HepG2 (cell line): ENCODE data around the gene SNAP25. TPM values are rescaled to one million over a fixed set of nuclear protein-coding genes. Genes with fewer than 3 reads are reported as not detected.
A peak's percentile ranks its signal among the peaks of the same experiment; 100 is the strongest.

Experiments
- ATAC-seq: fragments of 200-7000 bp; cut with Tn5 transposase; 3 replicates; pipeline ENCODE4 v1.9.1; 2020; ENCODE audit warnings: mild to moderate bottlenecking, moderate library complexity
- BruUV-seq: library from RNA; stranded (reverse); fragments of 400-500 nt; replicated peaks from 2 replicates; lab custom pipeline; 2021; lab: Mats Ljungman, UMichigan
- CTCF ChIA-PET: fragments of 300-600 bp; formaldehyde crosslinking; extraction: SDS; loops from one replicate; lab custom pipeline; 2021; ENCODE audit warnings: low total read pairs, inconsistent platforms, low intra/inter-chr PET ratio; lab: Yijun Ruan, JAX
- POLR2A ChIA-PET: fragments of 350-600 bp; sonication (Branson Sonifier 250); formaldehyde crosslinking; loops from one replicate; lab custom pipeline; 2020; ENCODE audit warnings: antibody characterized with exemption, inconsistent platforms; lab: Yijun Ruan, JAX
- DNase-seq: peaks from one replicate; pipeline ENCODE4 v3.0.0-alpha.2; 2015; ENCODE audit warnings: low spot score
- FAIRE-seq: peaks from 3 replicates; lab custom pipeline; 2011; peaks lifted over from hg19 to GRCh38; lab: Jason Lieb, UNC
- H2AFZ ChIP-seq: one replicate; pipeline ENCODE4 v1.6.1; 2011; ENCODE audit warnings: low read length, inconsistent platforms
- H3K27ac ChIP-seq: fragments of 300-600 bp; 3 replicates; pipeline ENCODE4 v1.8.0; 2011; ENCODE audit warnings: mixed run types, mild to moderate bottlenecking, mixed read lengths, low read length, inconsistent platforms; ENCODE audit not compliant: insufficient read depth; ENCODE audit errors: extremely low read length
- H3K27me3 ChIP-seq, 2 experiments: fragments of 200-600 bp in 1 of 2; 2 replicates in 1 of 2; 3 replicates in 1 of 2; pipeline versions ENCODE4 v1.6.0 to v1.8.0; 2011; ENCODE audit warnings: low read length in 2 of 2, mild to moderate bottlenecking in 2 of 2, moderate library complexity in 2 of 2, inconsistent platforms in 1 of 2; ENCODE audit not compliant: insufficient read depth in 2 of 2, control insufficient read depth in 1 of 2
- H3K36me3 ChIP-seq, 2 experiments: fragments of 200-600 bp in 1 of 2; replicated peaks in 1 of 2; 2 replicates in 1 of 2; 3 replicates in 1 of 2; pipeline versions ENCODE4 v1.5.1 to v1.8.0; 2011; ENCODE audit warnings: low read length in 2 of 2, inconsistent platforms in 1 of 2; ENCODE audit not compliant: insufficient read depth in 2 of 2, control insufficient read depth in 1 of 2
- H3K4me1 ChIP-seq: 2 replicates; pipeline ENCODE4 v1.5.1; 2012; ENCODE audit warnings: low read length, inconsistent platforms; ENCODE audit not compliant: insufficient read depth
- H3K4me2 ChIP-seq: 2 replicates; pipeline ENCODE4 v1.6.0; 2011; ENCODE audit warnings: low read depth, low read length, inconsistent platforms
- H3K4me3 ChIP-seq, 3 experiments: fragments of 200-600 bp in 1 of 3; sonication (generic), shearing (Covaris generic) in 1 of 3; replicated peaks in 1 of 3; 2 replicates each; pipeline ENCODE4 v1.5.1; 2011 to 2016; ENCODE audit warnings: low read length in 3 of 3, inconsistent platforms in 2 of 3, low read depth in 2 of 3, mild to moderate bottlenecking in 2 of 3, control low read depth in 1 of 3, mixed read lengths in 1 of 3; ENCODE audit not compliant: insufficient read depth in 1 of 3
- H3K79me2 ChIP-seq: one replicate; pipeline ENCODE4 v1.6.1; 2011; ENCODE audit warnings: low read length, inconsistent platforms; ENCODE audit not compliant: insufficient read depth
- H3K9ac ChIP-seq: 2 replicates; pipeline ENCODE4 v1.6.0; 2011; ENCODE audit warnings: mild to moderate bottlenecking, low read depth, low read length, inconsistent platforms; ENCODE audit not compliant: insufficient read depth
- H3K9me3 ChIP-seq: 2 replicates; pipeline ENCODE4 v1.5.1; 2012; ENCODE audit warnings: mild to moderate bottlenecking, low read length
- H4K20me1 ChIP-seq: 2 replicates; pipeline ENCODE4 v1.6.0; 2011; ENCODE audit warnings: inconsistent platforms, mild to moderate bottlenecking, low read length, moderate library complexity; ENCODE audit not compliant: insufficient read depth
- ELF1 ChIP-seq: sonication (generic); formaldehyde crosslinking; IDR thresholded peaks from 2 replicates; pipeline ENCODE4 v1.4.0; 2020; ENCODE audit warnings: missing genetic modification reagents
- FOXA1 ChIP-seq, 2 experiments: fragments of 450-650 bp in 1 of 2; sonication (generic) in 1 of 2; formaldehyde crosslinking in 1 of 2; IDR thresholded peaks; 2 replicates each; pipeline versions ENCODE4 v1.4.0 to v1.6.1; 2016 to 2020; ENCODE audit warnings: missing genetic modification reagents in 1 of 2
- GATAD1 ChIP-seq: IDR thresholded peaks from 2 replicates; pipeline ENCODE4 v1.6.1; 2016; ENCODE audit warnings: missing genetic modification reagents, missing compliant biosample characterization
- HIVEP1 ChIP-seq: sonication (generic); formaldehyde crosslinking; IDR thresholded peaks from 2 replicates; pipeline ENCODE4 v1.4.0; 2020; ENCODE audit warnings: mild to moderate bottlenecking, missing genetic modification reagents
- JUND ChIP-seq: sonication (generic); formaldehyde crosslinking; IDR thresholded peaks from 2 replicates; pipeline ENCODE4 v1.8.0; 2022; ENCODE audit warnings: mild to moderate bottlenecking, missing genetic modification reagents
- LCORL ChIP-seq, 2 experiments: fragments of 450-650 bp in 1 of 2; sonication (generic) in 1 of 2; formaldehyde crosslinking in 1 of 2; IDR thresholded peaks; 2 replicates each; pipeline versions ENCODE4 v1.5.0 to v1.6.1; 2017 to 2020; ENCODE audit warnings: antibody characterized with exemption in 1 of 2, missing genetic modification reagents in 1 of 2
- MAFF ChIP-seq: IDR thresholded peaks from 2 replicates; pipeline ENCODE4 v1.6.1; 2011; ENCODE audit warnings: low read depth, low read length, improper control_type of control experiment
- RAD21 ChIP-seq: fragments of 450-650 bp; formaldehyde crosslinking; IDR thresholded peaks from 2 replicates; pipeline ENCODE4 v1.5.0; 2020; ENCODE audit warnings: mild to moderate bottlenecking
- REPIN1 ChIP-seq: sonication (generic); formaldehyde crosslinking; IDR thresholded peaks from 2 replicates; pipeline ENCODE4 v1.8.0; 2022; ENCODE audit warnings: missing genetic modification reagents, low read depth, mild to moderate bottlenecking, borderline replicate concordance
- RXRB ChIP-seq: IDR thresholded peaks from 2 replicates; pipeline ENCODE4 v1.6.1; 2016; ENCODE audit warnings: borderline replicate concordance, missing genetic modification reagents, missing compliant biosample characterization
- SCMH1 ChIP-seq: sonication (generic); formaldehyde crosslinking; IDR thresholded peaks from 2 replicates; pipeline ENCODE4 v1.9.0; 2021; ENCODE audit warnings: missing genetic modification reagents, mild to moderate bottlenecking, borderline replicate concordance
- SYNCRIP ChIP-seq: fragments of 200-400 bp; formaldehyde crosslinking; IDR thresholded peaks from 2 replicates; pipeline ENCODE4 v1.6.1; 2018; ENCODE audit warnings: mild to moderate bottlenecking, low read depth, low read length; ENCODE audit not compliant: insufficient read depth
- TBX2 ChIP-seq: sonication (generic); formaldehyde crosslinking; IDR thresholded peaks from 2 replicates; pipeline ENCODE4 v1.5.0; 2020; ENCODE audit warnings: missing genetic modification reagents, mild to moderate bottlenecking, borderline replicate concordance
- TMF1 ChIP-seq: sonication (generic); formaldehyde crosslinking; IDR thresholded peaks from 2 replicates; pipeline ENCODE4 v1.8.1; 2022; ENCODE audit warnings: low read depth, missing genetic modification reagents
- TOPORS ChIP-seq: sonication (generic); formaldehyde crosslinking; IDR thresholded peaks from 2 replicates; pipeline ENCODE4 v1.8.0; 2023; ENCODE audit warnings: mild to moderate bottlenecking, missing genetic modification reagents
- XRCC5 ChIP-seq: fragments of 200-400 bp; formaldehyde crosslinking; optimal IDR thresholded peaks from 2 replicates; pipeline ENCODE3; 2017; ENCODE audit warnings: mild to moderate bottlenecking, low read length
- ZMYM4 ChIP-seq: sonication (generic); formaldehyde crosslinking; IDR thresholded peaks from 2 replicates; pipeline ENCODE4 v1.8.1; 2023; ENCODE audit warnings: mild to moderate bottlenecking, missing genetic modification reagents
- ZNF550 ChIP-seq: sonication (generic); formaldehyde crosslinking; IDR thresholded peaks from 2 replicates; pipeline ENCODE4 v1.4.0; 2020; ENCODE audit warnings: mild to moderate bottlenecking, missing genetic modification reagents, borderline replicate concordance
- ZNF607 ChIP-seq: sonication (generic); formaldehyde crosslinking; IDR thresholded peaks from 2 replicates; pipeline ENCODE4 v1.5.1; 2020; ENCODE audit warnings: missing genetic modification reagents, mild to moderate bottlenecking, borderline replicate concordance
- ZNF709 ChIP-seq: sonication (generic); formaldehyde crosslinking; IDR thresholded peaks from 2 replicates; pipeline ENCODE4 v1.5.0; 2020; ENCODE audit warnings: mild to moderate bottlenecking, missing genetic modification reagents
- WGBS: methylation state at CpG from one replicate; pipeline ENCODE4 v1.1.6; 2017; ENCODE audit warnings: low lambda C conversion rate; 5-methylcytosine and 5-hydroxymethylcytosine counted together
- in situ Hi-C: cut with HindIII; loops from 2 replicates; pipeline ENCODE4 v1.10.0; 2017; ENCODE audit warnings: low pct_unique_long_range_greater_than_20kb; ENCODE audit not compliant: extremely low pct_ligation_motif_present
- intact Hi-C: fragments of 100-400 bp; cut with micrococcal nuclease; formaldehyde crosslinking; loops from one replicate; pipeline ENCODE4 v1.10.0; 2022; ENCODE audit not compliant: unreplicated experiment
- polyA plus RNA-seq, 8 experiments: library from polyadenylated mRNA; depleted of rRNA in 3 of 8; stranded (reverse) in 7 of 8; unstranded in 1 of 8; fragments of >200 nt; fragmentation: Illumina TruSeq in 4 of 8; extraction: Trizol in 4 of 8; gene quantifications; 2 replicates each; pipeline versions ENCODE4 v1.2.1 to v1.2.3, GENCODE V29; 2011 to 2016; ENCODE audit warnings: low read depth in 4 of 8, missing spikeins in 1 of 8, mixed read lengths in 1 of 8; ENCODE audit not compliant: insufficient read depth in 1 of 8
- total RNA-seq, 5 experiments: library from RNA; depleted of rRNA; stranded (reverse); fragments of >200 nt; fragmentation: Illumina TruSeq; extraction: Trizol; gene quantifications; 2 replicates each; pipeline ENCODE4 v1.2.3, GENCODE V29; 2016; ENCODE audit warnings: low read depth in 1 of 5
- TF ChIP-seq, protein P1 (sequence below): sonication (generic); formaldehyde crosslinking; IDR thresholded peaks from 2 replicates; pipeline ENCODE4 v1.5.1; 2020; ENCODE audit warnings: mild to moderate bottlenecking, moderate library complexity, missing genetic modification reagents
- TF ChIP-seq, protein P2 (sequence below): sonication (generic); formaldehyde crosslinking; IDR thresholded peaks from 2 replicates; pipeline ENCODE4 v1.8.1; 2023; ENCODE audit warnings: mild to moderate bottlenecking, missing genetic modification reagents

Gene SNAP25
- total and polyA plus RNA-seq, 2 of the 13 experiments (the other 11 are each of a cell fraction or from before 2014, with no cell fraction given), result not detected

DNA sequence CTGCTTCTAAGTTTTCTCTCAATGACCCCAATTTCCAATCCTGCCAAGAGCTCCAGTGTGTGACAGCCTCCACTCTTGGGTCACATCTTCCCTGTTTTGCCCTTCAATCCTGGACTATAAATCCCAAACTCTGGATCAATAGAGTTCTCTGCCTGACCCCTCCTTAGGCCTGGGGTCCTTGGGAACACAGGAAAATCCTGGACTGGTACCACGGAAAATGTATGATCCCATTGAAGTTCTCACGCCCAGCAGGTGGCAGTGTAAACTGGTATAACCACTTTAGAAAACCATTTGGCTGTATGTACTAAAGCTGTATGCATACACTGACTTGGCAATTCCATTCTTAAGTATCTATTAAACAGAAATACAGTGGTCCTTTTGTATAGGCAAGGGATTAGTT, 98.0 kb downstream of the SNAP25 start:
- ATAC-seq (peak; percentile 95), DNase-seq (peak; percentile 78), FAIRE-seq (peak; percentile 96)
- H4K20me1 ChIP-seq, result no peaks in the 10 kb centered on the region
- no peaks in the 10 kb centered on the region for H3K9me3 ChIP-seq
- H2AFZ ChIP-seq, result no peak overlapping the region
- H3K79me2 ChIP-seq, result no peaks in the 10 kb centered on the region
- no peak overlapping the region for H3K4me2 ChIP-seq
- ChIA-PET CTCF (interaction anchor here (0.7 to 2.9 kb wide), 10 partner anchors 65 to 1228 kb away, joined by 3 to 59 read pairs (median 4); no protein-coding TSS in a partner anchor), POLR2A (interaction anchor here (0.8 to 3.6 kb wide), 5 partner anchors 66 to 118 kb away, joined by 3 to 26 read pairs (median 3); partner anchors contain the start of genes MKKS and SLX4IP)
- H3K27ac ChIP-seq, result no peak overlapping the region
- no peak overlapping the region for H3K9ac ChIP-seq
- no peaks in the 10 kb centered on the region for H3K27me3 ChIP-seq
- no TSS peak for BruUV-seq
- no peaks in the 10 kb centered on the region for H3K36me3 ChIP-seq
- in situ Hi-C loops, result loop anchor here (5.0 to 10.0 kb wide), 2 partner anchors 111 to 1228 kb away; no protein-coding TSS in a partner anchor
- H3K4me3 ChIP-seq, result no peak overlapping the region
- intact Hi-C loops, result loop anchor here (1.0 to 5.0 kb wide), 8 partner anchors 56 to 1226 kb away; no protein-coding TSS in a partner anchor
- 2% methylated on average over 2 of the region's 2 CpGs for WGBS
- peaks cover 24% of the 10 kb centered on the region for H3K4me1 ChIP-seq
- TF ChIP-seq ZMYM4 (CRISPR knock-in tag) (peak; percentile 34; the same call in 1 of the 2 replicates), ZNF550 (CRISPR knock-in tag) (no peak), REPIN1 (CRISPR knock-in tag) (peak; percentile 86; the same call in 1 of the 2 replicates), TMF1 (no peak), JUND (CRISPR knock-in tag) (peak; percentile 28; the same call in 1 of the 2 replicates), SYNCRIP (no peak), TOPORS (CRISPR knock-in tag) (peak; percentile 74; the same call in 1 of the 2 replicates), ZNF607 (CRISPR knock-in tag) (no peak), ZNF709 (CRISPR knock-in tag) (no peak), ELF1 (0 out of 2 replicates have a peak, but pooled peaks have one; percentile 15), XRCC5 (peak; percentile 63), RAD21 (CRISPR knock-in tag) (peak; percentile 95), FOXA1 (IDR thresholded peaks at IDR 0.05) (no peak), FOXA1 (CRISPR knock-in tag; IDR thresholded peaks at IDR 0.05) (peak; percentile 30; the same call in 1 of the 2 replicates), RXRB (CRISPR knock-in tag) (peak; percentile 53; the same call in 1 of the 2 replicates), SCMH1 (CRISPR knock-in tag) (no peak), MAFF (0 out of 2 replicates have a peak, but pooled peaks have one; percentile 8), TBX2 (CRISPR knock-in tag) (0 out of 2 replicates have a peak, but pooled peaks have one; percentile 36), GATAD1 (CRISPR knock-in tag) (peak; percentile 55; the same call in 1 of the 2 replicates), LCORL (IDR thresholded peaks at IDR 0.05) (no peak), LCORL (CRISPR knock-in tag; IDR thresholded peaks at IDR 0.05) (0 out of 2 replicates have a peak, but pooled peaks have one; percentile 10), HIVEP1 (no peak)
- TF ChIP-seq, protein P1, sequence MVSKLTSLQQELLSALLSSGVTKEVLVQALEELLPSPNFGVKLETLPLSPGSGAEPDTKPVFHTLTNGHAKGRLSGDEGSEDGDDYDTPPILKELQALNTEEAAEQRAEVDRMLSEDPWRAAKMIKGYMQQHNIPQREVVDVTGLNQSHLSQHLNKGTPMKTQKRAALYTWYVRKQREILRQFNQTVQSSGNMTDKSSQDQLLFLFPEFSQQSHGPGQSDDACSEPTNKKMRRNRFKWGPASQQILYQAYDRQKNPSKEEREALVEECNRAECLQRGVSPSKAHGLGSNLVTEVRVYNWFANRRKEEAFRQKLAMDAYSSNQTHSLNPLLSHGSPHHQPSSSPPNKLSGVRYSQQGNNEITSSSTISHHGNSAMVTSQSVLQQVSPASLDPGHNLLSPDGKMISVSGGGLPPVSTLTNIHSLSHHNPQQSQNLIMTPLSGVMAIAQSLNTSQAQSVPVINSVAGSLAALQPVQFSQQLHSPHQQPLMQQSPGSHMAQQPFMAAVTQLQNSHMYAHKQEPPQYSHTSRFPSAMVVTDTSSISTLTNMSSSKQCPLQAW (CRISPR knock-in tag), result 0 out of 2 replicates have a peak, but pooled peaks have one; percentile 39
- TF ChIP-seq, protein P2, sequence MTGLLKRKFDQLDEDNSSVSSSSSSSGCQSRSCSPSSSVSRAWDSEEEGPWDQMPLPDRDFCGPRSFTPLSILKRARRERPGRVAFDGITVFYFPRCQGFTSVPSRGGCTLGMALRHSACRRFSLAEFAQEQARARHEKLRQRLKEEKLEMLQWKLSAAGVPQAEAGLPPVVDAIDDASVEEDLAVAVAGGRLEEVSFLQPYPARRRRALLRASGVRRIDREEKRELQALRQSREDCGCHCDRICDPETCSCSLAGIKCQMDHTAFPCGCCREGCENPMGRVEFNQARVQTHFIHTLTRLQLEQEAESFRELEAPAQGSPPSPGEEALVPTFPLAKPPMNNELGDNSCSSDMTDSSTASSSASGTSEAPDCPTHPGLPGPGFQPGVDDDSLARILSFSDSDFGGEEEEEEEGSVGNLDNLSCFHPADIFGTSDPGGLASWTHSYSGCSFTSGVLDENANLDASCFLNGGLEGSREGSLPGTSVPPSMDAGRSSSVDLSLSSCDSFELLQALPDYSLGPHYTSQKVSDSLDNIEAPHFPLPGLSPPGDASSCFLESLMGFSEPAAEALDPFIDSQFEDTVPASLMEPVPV, result peak; percentile 24; the same call in 1 of the 2 replicates
